Measurements from ENCODE around the gene SYT5.
A peak's percentile ranks its signal among the peaks of the same experiment; 100 is the strongest.

The SYT5 gene

GRCh38 chr19:55199620-55200204 lies 19.6 kb upstream of the SYT5 start:
- WGBS (ENCODE audit: extremely low coverage, insufficient coverage, low lambda C conversion rate) = no CpG with 5 or more reads among the region's 5 CpGs
- no peak overlapping the region for H3K27ac ChIP-seq (ENCODE audit: low read depth, low read length)
- H3K79me2 ChIP-seq (ENCODE audit: control insufficient read depth, insufficient read depth, low read length) = no peaks in the 10 kb centered on the region
- H2BK120ac ChIP-seq (ENCODE audit: low read depth, low read length) = no peak overlapping the region
- no peak overlapping the region for H3K23ac ChIP-seq (ENCODE audit: low read length)
- H3K79me1 ChIP-seq (ENCODE audit: low read length) = no peaks in the 10 kb centered on the region
- H2AK5ac ChIP-seq (ENCODE audit: low read length) = no peak overlapping the region
- H3K36me3 ChIP-seq (ENCODE audit: control insufficient read depth, insufficient read depth, low read length) = no peaks in the 10 kb centered on the region
- H3K18ac ChIP-seq (ENCODE audit: low read length) = no peak overlapping the region
- H3K4me2 ChIP-seq (ENCODE audit: low read length) = no peak overlapping the region
- H3K4me3 ChIP-seq (ENCODE audit: low read length) = no peak overlapping the region
- H2BK5ac ChIP-seq (ENCODE audit: low read length) = no peak overlapping the region
- H2BK15ac ChIP-seq (replicated peaks; ENCODE audit: low read depth) = no peak overlapping the region
- H3K56ac ChIP-seq (ENCODE audit: low read length) = no peak overlapping the region
- no peak overlapping the region for H4K5ac ChIP-seq (ENCODE audit: low read length)
- H3K4ac ChIP-seq (ENCODE audit: low read depth, low read length) = no peak overlapping the region
- no peak for DNase-seq
- H3K9ac ChIP-seq (ENCODE audit: low read length) = no peak overlapping the region
- H3K27me3 ChIP-seq (ENCODE audit: insufficient read depth, low read length, poor library complexity) = no peaks in the 10 kb centered on the region
- no peak overlapping the region for H4K8ac ChIP-seq (ENCODE audit: low read depth, low read length)
- no peaks in the 10 kb centered on the region for H3K4me1 ChIP-seq (ENCODE audit: control insufficient read depth, low read depth, low read length)

- Histone ChIP-seq H3K36me3 (ENCODE audit: control insufficient read depth, insufficient read depth, low read length) (no peaks in the 10 kb centered on the region), H2BK15ac (replicated peaks; ENCODE audit: low read depth) (no peak overlapping the region), H3K23ac (ENCODE audit: low read length) (no peak overlapping the region), H3K79me1 (ENCODE audit: low read length) (no peaks in the 10 kb centered on the region), H3K79me2 (ENCODE audit: control insufficient read depth, insufficient read depth, low read length) (no peaks in the 10 kb centered on the region), H3K18ac (ENCODE audit: low read length) (no peak overlapping the region), H3K4me3 (ENCODE audit: low read length) (no peak overlapping the region), H2AK5ac (ENCODE audit: low read length) (no peak overlapping the region), H3K4me1 (ENCODE audit: control insufficient read depth, low read depth, low read length) (no peaks in the 10 kb centered on the region), H4K8ac (ENCODE audit: low read depth, low read length) (no peak overlapping the region), H3K56ac (ENCODE audit: low read length) (no peak overlapping the region), H4K5ac (ENCODE audit: low read length) (no peak overlapping the region), H3K9ac (ENCODE audit: low read length) (no peak overlapping the region), H3K27ac (ENCODE audit: low read depth, low read length) (no peak overlapping the region), H2BK5ac (ENCODE audit: low read length) (no peak overlapping the region), H3K4me2 (ENCODE audit: low read length) (no peak overlapping the region), H3K4ac (ENCODE audit: low read depth, low read length) (no peak overlapping the region), H3K27me3 (ENCODE audit: insufficient read depth, low read length, poor library complexity) (no peaks in the 10 kb centered on the region), H2BK120ac (ENCODE audit: low read depth, low read length) (no peak overlapping the region)
- DNase-seq = no peak
- no CpG with 5 or more reads among the region's 5 CpGs for WGBS (ENCODE audit: extremely low coverage, insufficient coverage, low lambda C conversion rate)
These were observed 18.6 kb upstream of the SYT5 start for GRCh38 chr19:55198651-55199050.

- Histone ChIP-seq H3K36me3 (ENCODE audit: control insufficient read depth, insufficient read depth, low read length) (no peaks in the 10 kb centered on the region), H3K27me3 (ENCODE audit: insufficient read depth, low read length, poor library complexity) (no peaks in the 10 kb centered on the region), H4K8ac (ENCODE audit: low read depth, low read length) (no peak overlapping the region), H2BK5ac (ENCODE audit: low read length) (no peak overlapping the region), H3K4me3 (ENCODE audit: low read length) (no peak overlapping the region), H3K79me2 (ENCODE audit: control insufficient read depth, insufficient read depth, low read length) (no peaks in the 10 kb centered on the region), H2BK120ac (ENCODE audit: low read depth, low read length) (no peak overlapping the region), H3K79me1 (ENCODE audit: low read length) (no peaks in the 10 kb centered on the region), H3K9ac (ENCODE audit: low read length) (no peak overlapping the region), H3K23ac (ENCODE audit: low read length) (no peak overlapping the region), H2AK5ac (ENCODE audit: low read length) (no peak overlapping the region), H3K4me1 (ENCODE audit: control insufficient read depth, low read depth, low read length) (no peaks in the 10 kb centered on the region), H3K4me2 (ENCODE audit: low read length) (no peak overlapping the region), H3K27ac (ENCODE audit: low read depth, low read length) (no peak overlapping the region), H2BK15ac (replicated peaks; ENCODE audit: low read depth) (no peak overlapping the region), H4K5ac (ENCODE audit: low read length) (no peak overlapping the region), H3K4ac (ENCODE audit: low read depth, low read length) (no peak overlapping the region), H3K56ac (ENCODE audit: low read length) (no peak overlapping the region), H3K18ac (ENCODE audit: low read length) (no peak overlapping the region)
- peak; percentile 27 for DNase-seq
- no CpG with 5 or more reads among the region's 4 CpGs for WGBS (ENCODE audit: extremely low coverage, insufficient coverage, low lambda C conversion rate)
These were observed 17.4 kb upstream of the SYT5 start for GRCh38 chr19:55197528-55197927.

- H3K4me2 ChIP-seq (ENCODE audit: low read length) = no peak overlapping the region
- no peaks in the 10 kb centered on the region for H3K4me1 ChIP-seq (ENCODE audit: control insufficient read depth, low read depth, low read length)
- no peak overlapping the region for H2BK15ac ChIP-seq (replicated peaks; ENCODE audit: low read depth)
- H4K8ac ChIP-seq (ENCODE audit: low read depth, low read length) = no peak overlapping the region
- H3K9ac ChIP-seq (ENCODE audit: low read length) = no peak overlapping the region
- no peak overlapping the region for H2BK5ac ChIP-seq (ENCODE audit: low read length)
- no peak overlapping the region for H3K27ac ChIP-seq (ENCODE audit: low read depth, low read length)
- no peak overlapping the region for H2BK120ac ChIP-seq (ENCODE audit: low read depth, low read length)
- no peak overlapping the region for H3K4ac ChIP-seq (ENCODE audit: low read depth, low read length)
- H3K79me1 ChIP-seq (ENCODE audit: low read length) = no peaks in the 10 kb centered on the region
- no peak overlapping the region for H3K4me3 ChIP-seq (ENCODE audit: low read length)
- H2AK5ac ChIP-seq (ENCODE audit: low read length) = no peak overlapping the region
- no peak overlapping the region for H3K18ac ChIP-seq (ENCODE audit: low read length)
- peak; percentile 26 for DNase-seq
- H4K5ac ChIP-seq (ENCODE audit: low read length) = no peak overlapping the region
- WGBS (ENCODE audit: extremely low coverage, insufficient coverage, low lambda C conversion rate) = no CpG with 5 or more reads among the region's 10 CpGs
- no peaks in the 10 kb centered on the region for H3K36me3 ChIP-seq (ENCODE audit: control insufficient read depth, insufficient read depth, low read length)
- no peaks in the 10 kb centered on the region for H3K79me2 ChIP-seq (ENCODE audit: control insufficient read depth, insufficient read depth, low read length)
- no peak overlapping the region for H3K56ac ChIP-seq (ENCODE audit: low read length)
- H3K27me3 ChIP-seq (ENCODE audit: insufficient read depth, low read length, poor library complexity) = no peaks in the 10 kb centered on the region
- no peak overlapping the region for H3K23ac ChIP-seq (ENCODE audit: low read length)
These were observed 16.7 kb upstream of the SYT5 start for GRCh38 chr19:55196803-55197202.

GRCh38 chr19:55193481-55193880 lies 13.4 kb upstream of the SYT5 start:
- H4K8ac ChIP-seq (ENCODE audit: low read depth, low read length) = no peak overlapping the region
- H3K4me1 ChIP-seq (ENCODE audit: control insufficient read depth, low read depth, low read length) = no peaks in the 10 kb centered on the region
- H3K79me1 ChIP-seq (ENCODE audit: low read length) = no peaks in the 10 kb centered on the region
- no peak overlapping the region for H4K5ac ChIP-seq (ENCODE audit: low read length)
- H3K36me3 ChIP-seq (ENCODE audit: control insufficient read depth, insufficient read depth, low read length) = no peaks in the 10 kb centered on the region
- H3K56ac ChIP-seq (ENCODE audit: low read length) = no peak overlapping the region
- no peak overlapping the region for H3K18ac ChIP-seq (ENCODE audit: low read length)
- H3K4ac ChIP-seq (ENCODE audit: low read depth, low read length) = no peak overlapping the region
- H3K9ac ChIP-seq (ENCODE audit: low read length) = no peak overlapping the region
- H3K27ac ChIP-seq (ENCODE audit: low read depth, low read length) = no peak overlapping the region
- no peak overlapping the region for H2BK120ac ChIP-seq (ENCODE audit: low read depth, low read length)
- no peak overlapping the region for H2BK15ac ChIP-seq (replicated peaks; ENCODE audit: low read depth)
- no peak overlapping the region for H3K4me3 ChIP-seq (ENCODE audit: low read length)
- no peak for DNase-seq
- no peak overlapping the region for H3K23ac ChIP-seq (ENCODE audit: low read length)
- no peak overlapping the region for H2BK5ac ChIP-seq (ENCODE audit: low read length)
- H3K27me3 ChIP-seq (ENCODE audit: insufficient read depth, low read length, poor library complexity) = no peaks in the 10 kb centered on the region
- no peaks in the 10 kb centered on the region for H3K79me2 ChIP-seq (ENCODE audit: control insufficient read depth, insufficient read depth, low read length)
- no peak overlapping the region for H2AK5ac ChIP-seq (ENCODE audit: low read length)
- WGBS (ENCODE audit: extremely low coverage, insufficient coverage, low lambda C conversion rate) = no CpG with 5 or more reads among the region's 12 CpGs
- H3K4me2 ChIP-seq (ENCODE audit: low read length) = no peak overlapping the region

- no peak overlapping the region for H3K4me2 ChIP-seq (ENCODE audit: low read length)
- no peak overlapping the region for H2BK120ac ChIP-seq (ENCODE audit: low read depth, low read length)
- no CpG with 5 or more reads among the region's 15 CpGs for WGBS (ENCODE audit: extremely low coverage, insufficient coverage, low lambda C conversion rate)
- H2BK5ac ChIP-seq (ENCODE audit: low read length) = no peak overlapping the region
- no peaks in the 10 kb centered on the region for H3K79me1 ChIP-seq (ENCODE audit: low read length)
- no peak overlapping the region for H2BK15ac ChIP-seq (replicated peaks; ENCODE audit: low read depth)
- no peak overlapping the region for H2AK5ac ChIP-seq (ENCODE audit: low read length)
- no peak overlapping the region for H3K27ac ChIP-seq (ENCODE audit: low read depth, low read length)
- no peaks in the 10 kb centered on the region for H3K4me1 ChIP-seq (ENCODE audit: control insufficient read depth, low read depth, low read length)
- H3K9ac ChIP-seq (ENCODE audit: low read length) = no peak overlapping the region
- no peak overlapping the region for H3K18ac ChIP-seq (ENCODE audit: low read length)
- H3K23ac ChIP-seq (ENCODE audit: low read length) = no peak overlapping the region
- H3K27me3 ChIP-seq (ENCODE audit: insufficient read depth, low read length, poor library complexity) = no peaks in the 10 kb centered on the region
- H4K8ac ChIP-seq (ENCODE audit: low read depth, low read length) = no peak overlapping the region
- no peaks in the 10 kb centered on the region for H3K36me3 ChIP-seq (ENCODE audit: control insufficient read depth, insufficient read depth, low read length)
- no peaks in the 10 kb centered on the region for H3K79me2 ChIP-seq (ENCODE audit: control insufficient read depth, insufficient read depth, low read length)
- H4K5ac ChIP-seq (ENCODE audit: low read length) = no peak overlapping the region
- H3K4ac ChIP-seq (ENCODE audit: low read depth, low read length) = no peak overlapping the region
- no peak overlapping the region for H3K56ac ChIP-seq (ENCODE audit: low read length)
- DNase-seq = no peak
- no peak overlapping the region for H3K4me3 ChIP-seq (ENCODE audit: low read length)
These were observed 9.3 kb upstream of the SYT5 start for GRCh38 chr19:55189403-55189835.

Measured in mesendoderm (in vitro differentiated cells).